H1 (cell line): ENCODE results near the gene PHTF1. TPM values are rescaled to one million over a fixed set of nuclear protein-coding genes. Genes with fewer than 3 reads are reported as not detected.

Source experiments
- CTCF ChIA-PET: fragments of 300-600 bp; sonication (Branson Sonifier 250); formaldehyde crosslinking; loops from one replicate; lab custom pipeline; 2021; ENCODE audit not compliant: partially characterized antibody; lab: Charles Lee
- POLR2A ChIA-PET: fragments of 300-600 bp; sonication (Branson Sonifier 250); formaldehyde crosslinking; loops from one replicate; lab custom pipeline; 2021; ENCODE audit warnings: inconsistent platforms; ENCODE audit not compliant: partially characterized antibody; lab: Charles Lee
- DNase-seq, 2 experiments: peaks; one replicate each; pipeline versions ENCODE4 v3.0.0 to v3.0.0-alpha.2; 2010 to 2022; ENCODE audit warnings: low spot score in 2 of 2, low read depth in 1 of 2, mixed read lengths in 1 of 2
- FAIRE-seq: peaks from 2 replicates; lab custom pipeline; 2011; peaks lifted over from hg19 to GRCh38; lab: Jason Lieb, UNC
- H2AFZ ChIP-seq: 2 replicates; pipeline ENCODE4 v1.8.1; 2012; ENCODE audit warnings: low read length, inconsistent platforms
- H2AK5ac ChIP-seq: 2 replicates; pipeline ENCODE4 v1.6.1; 2013; ENCODE audit warnings: low read depth, low read length
- H2BK120ac ChIP-seq: replicated peaks from 2 replicates; pipeline ENCODE3; 2013; ENCODE audit warnings: low read depth, low read length, inconsistent platforms
- H2BK12ac ChIP-seq: 2 replicates; pipeline ENCODE4 v1.6.1; 2013; ENCODE audit warnings: low read depth, low read length
- H2BK15ac ChIP-seq: 2 replicates; pipeline ENCODE4 v1.6.1; 2013; ENCODE audit warnings: low read length
- H2BK20ac ChIP-seq: 2 replicates; pipeline ENCODE4 v1.6.1; 2013; ENCODE audit warnings: low read length
- H2BK5ac ChIP-seq: 2 replicates; pipeline ENCODE4 v1.6.1; 2013; ENCODE audit warnings: low read depth, low read length
- H3K14ac ChIP-seq: 2 replicates; pipeline ENCODE4 v1.6.1; 2013; ENCODE audit warnings: inconsistent platforms; ENCODE audit not compliant: insufficient read length
- H3K18ac ChIP-seq: 2 replicates; pipeline ENCODE4 v1.6.1; 2013; ENCODE audit warnings: low read length; ENCODE audit errors: extremely low read depth
- H3K23ac ChIP-seq: 2 replicates; pipeline ENCODE4 v1.6.1; 2013; ENCODE audit warnings: inconsistent platforms; ENCODE audit not compliant: insufficient read length
- H3K23me2 ChIP-seq: 2 replicates; pipeline ENCODE4 v1.6.1; 2013; ENCODE audit warnings: low read depth, low read length
- H3K27ac ChIP-seq: 2 replicates; pipeline ENCODE4 v1.6.1; 2011; ENCODE audit warnings: low read depth, low read length, inconsistent platforms
- H3K27me3 ChIP-seq, 4 experiments: replicated peaks in 1 of 4; 1 replicate in 1 of 4; 2 replicates in 3 of 4; pipeline versions ENCODE4 v1.6.1 to v1.8.1; 2011 to 2013; ENCODE audit warnings: low read length in 3 of 4, mild to moderate bottlenecking in 3 of 4, inconsistent platforms in 2 of 4, mixed read lengths in 2 of 4, moderate library complexity in 1 of 4; ENCODE audit not compliant: control insufficient read depth in 3 of 4, insufficient read depth in 3 of 4; ENCODE audit errors: extremely low read depth in 1 of 4
- H3K36me3 ChIP-seq, 4 experiments: 2 replicates each; pipeline versions ENCODE4 v1.6.1 to v1.8.1; 2011 to 2013; ENCODE audit warnings: mild to moderate bottlenecking in 4 of 4, low read length in 3 of 4, moderate library complexity in 2 of 4, control low read depth in 1 of 4, inconsistent platforms in 1 of 4; ENCODE audit not compliant: insufficient read depth in 4 of 4, control insufficient read depth in 2 of 4
- H3K4ac ChIP-seq: replicated peaks from 2 replicates; pipeline ENCODE3; 2013; ENCODE audit warnings: low read length, low read depth, mixed read lengths, inconsistent platforms; ENCODE audit not compliant: insufficient read length
- H3K4me1 ChIP-seq, 4 experiments: replicated peaks in 1 of 4; 1 replicate in 1 of 4; 2 replicates in 3 of 4; pipeline versions ENCODE4 v1.6.1 to v1.8.1; 2011 to 2013; ENCODE audit warnings: low read length in 3 of 4, inconsistent platforms in 2 of 4, mixed read lengths in 1 of 4; ENCODE audit not compliant: insufficient read depth in 4 of 4, control insufficient read depth in 3 of 4
- H3K4me2 ChIP-seq, 2 experiments: 2 replicates each; pipeline versions ENCODE4 v1.6.1 to v1.8.1; 2011 to 2013; ENCODE audit warnings: low read depth in 2 of 2, low read length in 2 of 2, control low read depth in 1 of 2, inconsistent platforms in 1 of 2, mild to moderate bottlenecking in 1 of 2; ENCODE audit not compliant: insufficient read depth in 1 of 2
- H3K4me3 ChIP-seq, 4 experiments: fragments of 200-600, 300-600 bp in 1 of 4; sonication (generic), shearing (Covaris generic), sonication (Bioruptor Twin) in 1 of 4; 2 replicates each; pipeline versions ENCODE4 v1.5.1 to v1.8.1; 2011 to 2016; ENCODE audit warnings: low read length in 4 of 4, low read depth in 3 of 4, control low read depth in 2 of 4, inconsistent platforms in 2 of 4, mild to moderate bottlenecking in 2 of 4, mixed read lengths in 1 of 4, moderate library complexity in 1 of 4; ENCODE audit not compliant: insufficient read depth in 2 of 4; ENCODE audit errors: extremely low read depth in 1 of 4
- H3K56ac ChIP-seq: replicated peaks from 2 replicates; pipeline ENCODE3; 2013; ENCODE audit warnings: low read depth, mild to moderate bottlenecking, mixed read lengths, low read length, inconsistent platforms; ENCODE audit not compliant: insufficient read length
- H3K79me1 ChIP-seq: 2 replicates; pipeline ENCODE4 v1.6.1; 2013; ENCODE audit warnings: low read depth, low read length, control low read depth
- H3K79me2 ChIP-seq, 2 experiments: 2 replicates each; pipeline versions ENCODE4 v1.6.1 to v1.8.1; 2012 to 2013; ENCODE audit warnings: low read length in 2 of 2, mild to moderate bottlenecking in 2 of 2, inconsistent platforms in 1 of 2; ENCODE audit not compliant: insufficient read depth in 2 of 2, control insufficient read depth in 1 of 2
- H3K9ac ChIP-seq, 4 experiments: replicated peaks in 1 of 4; 1 replicate in 1 of 4; 2 replicates in 3 of 4; pipeline versions ENCODE4 v1.6.1 to v1.8.1; 2011 to 2013; ENCODE audit warnings: low read depth in 3 of 4, low read length in 3 of 4, control low read depth in 2 of 4, mild to moderate bottlenecking in 2 of 4, moderate library complexity in 2 of 4, inconsistent platforms in 1 of 4; ENCODE audit errors: extremely low read depth in 1 of 4
- H3K9me3 ChIP-seq, 2 experiments: 2 replicates each; pipeline versions ENCODE4 v1.6.1 to v1.8.1; 2012 to 2013; ENCODE audit warnings: mild to moderate bottlenecking in 2 of 2, moderate library complexity in 2 of 2, control low read depth in 1 of 2, inconsistent platforms in 1 of 2, low read depth in 1 of 2, low read length in 1 of 2, mixed read lengths in 1 of 2; ENCODE audit not compliant: insufficient read depth in 2 of 2
- H4K20me1 ChIP-seq, 2 experiments: replicated peaks in 1 of 2; 2 replicates each; pipeline versions ENCODE3 to v1.8.1; 2011 to 2013; ENCODE audit warnings: inconsistent platforms in 2 of 2, low read length in 2 of 2, mild to moderate bottlenecking in 1 of 2; ENCODE audit not compliant: insufficient read depth in 2 of 2, control insufficient read depth in 1 of 2
- H4K5ac ChIP-seq: 2 replicates; pipeline ENCODE4 v1.6.1; 2013; ENCODE audit warnings: low read length, low read depth, mixed read lengths, inconsistent platforms; ENCODE audit not compliant: insufficient read length
- H4K8ac ChIP-seq: 2 replicates; pipeline ENCODE4 v1.8.0; 2013; ENCODE audit warnings: mild to moderate bottlenecking, moderate library complexity, low read length, inconsistent platforms; ENCODE audit not compliant: insufficient read depth; ENCODE audit errors: extremely low read depth
- H4K91ac ChIP-seq: replicated peaks from 2 replicates; pipeline ENCODE3; 2013; ENCODE audit warnings: low read length, mixed read lengths, inconsistent platforms; ENCODE audit not compliant: insufficient read length
- SP1 ChIP-seq: IDR thresholded peaks from 2 replicates; pipeline ENCODE4 v1.6.1; 2011; ENCODE audit warnings: low read depth, low read length
- WGBS, 2 experiments: shearing (Covaris generic) in 1 of 2; methylation state at CpG; one replicate each; pipeline versions ENCODE4 v1.1.6 to v1.1.7; 2013 to 2015; ENCODE audit warnings: low lambda C conversion rate in 2 of 2, mixed read lengths in 2 of 2, inconsistent platforms in 1 of 2, low coverage in 1 of 2, missing lambda C conversion rate in 1 of 2; ENCODE audit not compliant: insufficient replicate concordance in 2 of 2, insufficient coverage in 1 of 2, insufficient read length in 1 of 2; ENCODE audit errors: extremely low coverage in 1 of 2, missing lambda C conversion rate in 1 of 2; 5-methylcytosine and 5-hydroxymethylcytosine counted together
- polyA plus RNA-seq, 7 experiments: library from polyadenylated mRNA; depleted of rRNA in 3 of 7; stranded (reverse) in 5 of 7; unstranded in 2 of 7; fragments of >200 nt in 5 of 7; fragments of 200-250 nt in 2 of 7; gene quantifications; 1 replicate in 5 of 7; 2 replicates in 1 of 7; 4 replicates in 1 of 7; pipeline versions ENCODE4 v1.2.1 to v1.2.3, GENCODE V29; 2011 to 2013; ENCODE audit warnings: missing spikeins in 2 of 7, mixed read lengths in 2 of 7
- total RNA-seq: library from RNA; stranded (reverse); fragmentation: NEBNext Ultra II Directional; extraction: Animal tissue kit (Norgen Biotek cat#: 25700); gene quantifications from 2 replicates; pipeline ENCODE4 v1.2.1, GENCODE V29; 2021

PHTF1 gene
- total and polyA plus RNA-seq, 2 of the 8 experiments (the other 6 are each of a cell fraction or from before 2014, with no cell fraction given), result 9.1 to 26.9 TPM

DNA sequence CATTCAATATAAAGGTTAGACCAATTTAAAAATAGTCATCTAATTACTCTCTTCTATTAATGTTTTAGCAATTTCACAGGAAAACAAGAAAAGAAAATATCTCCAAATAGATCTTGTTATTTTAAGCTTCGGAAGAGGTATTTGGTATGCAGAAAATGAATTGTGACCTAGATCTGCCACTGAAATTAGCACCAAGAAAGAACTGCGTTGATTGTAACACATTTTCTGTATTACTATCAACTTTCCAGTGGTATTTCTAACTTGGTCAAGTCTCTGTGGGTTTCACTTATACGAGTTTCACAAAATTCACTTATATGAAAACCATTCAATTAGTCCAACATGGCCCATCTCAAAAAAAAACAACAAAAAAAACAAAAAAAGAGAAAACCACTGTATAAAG is 41.2 kb upstream of the PHTF1 start:
- Histone ChIP-seq H3K14ac (no peak overlapping the region), H3K36me3 (peaks cover 0 to 11% (median 4%) of the 10 kb centered on the region in 4 experiments; a peak in 2 of 8 replicates), H3K4ac (no peak overlapping the region), H4K5ac (no peak overlapping the region), H3K27ac (no peak overlapping the region), H4K20me1 (peaks cover 2% of the 10 kb centered on the region in 2 experiments), H3K23me2 (no peaks in the 10 kb centered on the region), H2AFZ (no peak overlapping the region), H3K23ac (no peak overlapping the region), H3K4me2 (no peak overlapping the region), H3K27me3 (no peaks in the 10 kb centered on the region), H3K4me3 (no peak overlapping the region), H3K18ac (no peak overlapping the region), H3K4me1 (peaks cover 0 to 6% (median 0%) of the 10 kb centered on the region in 4 experiments; a peak in 2 of 7 replicates), H3K79me1 (no peaks in the 10 kb centered on the region; the same call in 1 of the 2 replicates), H3K9me3 (no peaks in the 10 kb centered on the region), H2AK5ac (no peak overlapping the region), H4K8ac (no peak overlapping the region), H2BK5ac (no peak overlapping the region), H3K9ac (no peak overlapping the region), H2BK20ac (no peak overlapping the region), H2BK15ac (no peak overlapping the region), H3K56ac (no peak overlapping the region), H4K91ac (no peak overlapping the region), H3K79me2 (peaks cover 0 to 68% of the 10 kb centered on the region in 2 experiments; a peak in 2 of 4 replicates), H2BK120ac (no peak overlapping the region), H2BK12ac (no peak overlapping the region)
- DNase-seq, result no peak
- CTCF ChIA-PET, result no interaction called here
- POLR2A ChIA-PET, result no interaction called here
- 90% methylated on average over 3 of the region's 3 CpGs; no CpG with 5 or more reads in 1 of the 2 experiments for WGBS, 2 experiments
- TF ChIP-seq SP1, result no peak
- FAIRE-seq, result no peak
